Measurements from ENCODE around the gene CITED2.
"Not testable (repeated sequence)": the region's sequence is repeated elsewhere in the genome, so short reads cannot be mapped to it uniquely, and the experiment has no call there.

The CITED2 gene, protein sequence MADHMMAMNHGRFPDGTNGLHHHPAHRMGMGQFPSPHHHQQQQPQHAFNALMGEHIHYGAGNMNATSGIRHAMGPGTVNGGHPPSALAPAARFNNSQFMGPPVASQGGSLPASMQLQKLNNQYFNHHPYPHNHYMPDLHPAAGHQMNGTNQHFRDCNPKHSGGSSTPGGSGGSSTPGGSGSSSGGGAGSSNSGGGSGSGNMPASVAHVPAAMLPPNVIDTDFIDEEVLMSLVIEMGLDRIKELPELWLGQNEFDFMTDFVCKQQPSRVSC

GRCh38 chr6:139374357-139375225 is at the start of gene CITED2:
Gene CITED2 (minus strand): TSS chr6:139374648. CDS start chr6:139373944, 704 bp downstream.
- DNase-seq (ENCODE audit: low read depth, low spot score), result peak; percentile 97

- no peak for DNase-seq (ENCODE audit: low read depth, low spot score)
Observed at GRCh38 chr6:139423037-139423703, 48.7 kb upstream of the CITED2 start.

GRCh38 chr6:139422105-139423036 is 47.9 kb upstream of the CITED2 start:
- DNase-seq (ENCODE audit: low read depth, low spot score), result no peak

- no peak for DNase-seq (ENCODE audit: low read depth, low spot score)
Observed at GRCh38 chr6:139418481-139419132, 44.2 kb upstream of the CITED2 start.

DNA sequence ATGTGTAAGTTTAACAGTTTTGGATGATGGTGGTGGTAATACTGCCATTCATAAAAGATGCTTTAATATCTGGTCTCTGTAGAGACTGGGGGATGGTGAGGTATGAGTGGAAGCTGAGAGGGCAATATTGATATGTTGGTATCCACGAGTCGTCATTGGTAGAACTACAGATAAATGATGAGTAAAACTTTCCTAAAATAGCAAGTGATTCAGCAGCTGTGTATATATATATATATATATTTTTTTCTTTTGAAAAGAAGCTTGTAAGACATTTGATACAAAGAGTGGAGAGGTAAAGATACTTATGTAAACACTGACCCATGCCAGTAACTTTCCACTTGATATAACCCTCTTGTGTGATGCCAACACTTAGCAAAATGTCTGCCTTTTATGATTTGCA is 41.7 kb upstream of the CITED2 start:
- no peak for DNase-seq (ENCODE audit: low read depth, low spot score)

DNA sequence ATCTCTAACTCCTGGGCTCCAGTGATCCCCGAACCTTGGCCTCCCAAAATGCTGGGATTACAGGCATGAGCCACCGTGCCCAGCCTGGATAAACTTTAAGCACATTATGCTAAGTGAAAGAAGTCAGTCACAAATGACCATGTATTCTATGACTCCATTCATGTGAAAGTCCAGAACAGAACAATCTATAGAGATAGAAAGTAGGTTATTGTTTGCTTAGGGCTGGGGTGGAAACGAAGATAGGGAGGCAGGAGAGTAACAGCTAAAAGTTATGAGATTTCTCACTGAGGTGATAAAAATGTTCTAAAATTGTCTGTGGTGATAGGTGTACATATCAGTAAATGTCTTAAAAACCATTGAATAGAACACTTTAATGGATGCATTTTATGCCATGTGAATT is 40.9 kb upstream of the CITED2 start:
- DNase-seq (ENCODE audit: low read depth, low spot score), result no peak

DNA sequence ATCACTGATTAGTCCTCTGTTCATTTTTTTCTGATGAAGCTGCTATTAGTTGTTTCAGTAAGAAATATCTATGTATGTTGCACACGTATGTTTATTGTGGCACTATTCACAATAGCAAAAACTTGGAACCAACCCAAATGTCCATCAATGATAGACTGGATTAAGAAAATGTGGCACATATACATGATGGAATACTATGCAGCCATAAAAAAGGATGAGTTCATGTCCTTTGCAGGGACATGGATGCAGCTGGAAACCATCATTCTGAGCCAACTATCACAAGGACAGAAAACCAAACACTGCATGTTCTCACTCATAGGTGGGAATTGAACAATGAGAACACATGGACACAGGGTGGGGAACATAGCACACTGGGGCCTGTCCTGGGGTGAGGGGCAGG is 37.7 kb upstream of the CITED2 start:
- not testable (repeated sequence) for DNase-seq (ENCODE audit: low read depth, low spot score)

GRCh38 chr6:139409026-139409425 is 34.6 kb upstream of the CITED2 start:
- peak; percentile 18 for DNase-seq (ENCODE audit: low read depth, low spot score)

DNA sequence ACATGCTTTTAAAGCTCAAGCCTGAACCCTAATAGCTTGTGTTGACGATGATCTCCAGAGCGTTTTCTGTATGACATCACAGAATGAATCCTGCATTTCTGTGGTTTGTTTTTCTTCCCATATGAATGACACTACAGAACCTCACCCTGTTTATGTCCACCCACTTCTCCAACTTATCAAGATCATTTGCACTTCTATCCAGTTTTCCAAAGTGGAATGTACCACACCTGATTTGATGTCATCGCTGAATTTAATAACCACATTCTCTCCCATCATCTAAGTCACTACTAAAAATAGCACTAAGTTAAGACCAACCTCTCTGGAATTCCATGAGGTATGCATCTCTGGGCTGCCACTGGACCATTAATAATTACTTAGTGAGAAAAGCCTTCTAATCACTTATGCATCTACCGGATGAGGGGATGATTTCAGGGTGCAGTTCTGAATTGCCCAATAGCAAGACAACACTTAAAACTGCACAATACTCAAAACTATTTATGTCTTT is 33.3 kb upstream of the CITED2 start:
- no peak for DNase-seq (ENCODE audit: low read depth, low spot score)

DNA sequence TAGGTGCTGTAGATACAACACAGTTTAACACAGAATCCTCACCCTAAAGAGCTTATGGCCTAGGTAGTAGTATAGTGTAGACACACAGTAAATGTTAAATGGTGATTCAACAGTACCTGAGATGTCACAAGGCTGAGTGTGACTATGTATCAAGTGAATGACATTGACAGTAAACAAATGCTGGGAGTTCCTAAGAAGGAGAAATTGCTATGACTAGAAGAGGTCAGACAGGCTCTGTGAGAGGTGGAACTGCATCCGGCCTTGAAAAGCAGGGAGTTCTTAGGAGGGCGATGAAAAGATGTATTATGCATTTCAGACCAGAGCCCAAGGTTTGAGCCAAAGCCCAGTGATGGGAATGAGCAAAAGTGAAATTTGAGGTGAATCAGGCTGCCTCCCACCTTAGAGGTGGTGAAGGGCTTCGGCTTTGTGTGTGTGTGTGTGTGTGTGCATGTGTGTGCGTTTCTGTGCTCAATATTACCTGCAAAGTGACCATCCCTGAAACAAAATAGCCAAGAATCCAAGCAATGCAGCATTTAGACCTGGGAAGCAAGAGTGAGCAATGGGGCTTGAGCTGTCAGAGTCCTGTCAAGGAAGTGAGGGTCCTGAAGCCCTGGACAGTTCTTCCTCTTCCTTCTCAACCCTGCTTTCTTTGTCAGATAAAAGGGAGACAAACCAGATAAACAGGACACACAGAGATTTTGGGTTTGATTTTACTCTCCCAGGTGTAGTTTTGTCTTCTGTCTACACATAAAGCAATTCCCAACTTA is 32.3 kb upstream of the CITED2 start:
- DNase-seq (ENCODE audit: low read depth, low spot score), result peak; percentile 55

- no peak for DNase-seq (ENCODE audit: low read depth, low spot score)
Observed at GRCh38 chr6:139402876-139403386, 28.5 kb upstream of the CITED2 start.

DNA sequence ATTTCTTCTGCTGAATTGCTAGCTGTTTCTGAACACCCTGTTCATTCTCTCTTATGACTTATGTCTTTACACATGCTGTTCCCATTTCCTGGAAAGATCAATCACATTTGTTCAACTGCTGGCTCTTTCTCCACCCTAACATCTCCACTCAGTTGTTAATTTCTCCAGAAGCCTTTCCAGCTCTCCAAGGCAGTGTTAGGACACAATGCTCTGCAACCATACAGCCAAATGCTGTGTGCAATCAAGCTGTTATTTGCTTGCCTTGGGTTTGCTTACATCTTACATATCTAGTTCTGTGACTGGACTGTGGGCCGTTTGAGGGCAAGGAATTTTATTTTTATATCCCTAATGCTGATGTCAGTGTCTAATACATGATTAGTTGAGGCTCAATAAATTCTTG is 24.2 kb upstream of the CITED2 start:
- no peak for DNase-seq (ENCODE audit: low read depth, low spot score)

GRCh38 chr6:139395891-139396301 is 21.4 kb upstream of the CITED2 start:
- DNase-seq (ENCODE audit: low read depth, low spot score), result peak; percentile 79

DNA sequence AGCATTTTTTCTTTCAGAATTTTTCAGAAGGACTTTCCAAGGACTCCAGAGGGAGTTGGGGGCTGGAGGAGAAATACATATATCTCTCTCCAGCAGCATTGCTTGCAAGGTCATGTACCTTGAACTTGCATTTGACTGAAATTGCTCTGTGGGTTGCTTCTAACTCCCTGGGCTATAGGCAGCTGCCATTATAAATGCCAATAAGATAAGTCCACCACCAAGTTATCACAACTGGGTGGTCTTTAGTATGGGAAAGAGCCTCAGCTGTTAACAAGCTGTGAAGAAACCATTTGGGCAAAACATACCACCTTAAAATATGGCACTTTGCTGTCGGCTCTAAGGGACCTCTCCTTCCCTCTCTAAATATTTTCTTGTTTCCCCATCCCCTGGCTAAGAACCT is 20.9 kb upstream of the CITED2 start:
- no peak for DNase-seq (ENCODE audit: low read depth, low spot score)

- DNase-seq (ENCODE audit: low read depth, low spot score), result no peak
Observed at GRCh38 chr6:139394027-139394649, 19.7 kb upstream of the CITED2 start.

GRCh38 chr6:139392794-139393193 is 18.3 kb upstream of the CITED2 start:
- DNase-seq (ENCODE audit: low read depth, low spot score), result no peak

GRCh38 chr6:139391709-139392108 is 17.3 kb upstream of the CITED2 start:
- no peak for DNase-seq (ENCODE audit: low read depth, low spot score)

- no peak for DNase-seq (ENCODE audit: low read depth, low spot score)
Observed at GRCh38 chr6:139390447-139390846, 16.0 kb upstream of the CITED2 start.

- DNase-seq (ENCODE audit: low read depth, low spot score), result no peak
Observed at GRCh38 chr6:139388384-139388783, 13.9 kb upstream of the CITED2 start.

Data from ELF-1 (cell line).